ENCODE data around the gene TMEM97.

Gene TMEM97

DNA sequence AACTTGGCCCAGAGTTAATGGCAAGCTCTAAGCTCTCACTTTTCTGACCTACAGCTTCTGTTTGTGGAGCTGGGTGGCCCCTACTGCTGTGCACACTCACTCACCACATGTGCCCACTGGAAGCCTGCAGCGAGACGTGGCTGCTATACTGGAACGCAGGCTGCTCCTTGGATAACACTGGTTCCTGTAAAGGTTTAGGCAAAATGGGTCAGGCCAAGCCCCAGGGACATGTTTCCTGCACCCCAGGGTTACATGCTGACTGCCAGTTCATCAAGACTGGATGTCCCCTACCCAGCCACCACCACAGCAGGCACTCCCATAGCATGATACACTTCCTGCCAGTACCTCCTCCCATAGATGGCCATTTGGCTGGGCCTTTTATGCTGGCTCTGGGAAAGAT is 30.0 kb downstream of the TMEM97 start:
- H3K4me3 ChIP-seq (ENCODE audit: low read depth, low read length) = no peak overlapping the region
- TF ChIP-seq, protein P1, sequence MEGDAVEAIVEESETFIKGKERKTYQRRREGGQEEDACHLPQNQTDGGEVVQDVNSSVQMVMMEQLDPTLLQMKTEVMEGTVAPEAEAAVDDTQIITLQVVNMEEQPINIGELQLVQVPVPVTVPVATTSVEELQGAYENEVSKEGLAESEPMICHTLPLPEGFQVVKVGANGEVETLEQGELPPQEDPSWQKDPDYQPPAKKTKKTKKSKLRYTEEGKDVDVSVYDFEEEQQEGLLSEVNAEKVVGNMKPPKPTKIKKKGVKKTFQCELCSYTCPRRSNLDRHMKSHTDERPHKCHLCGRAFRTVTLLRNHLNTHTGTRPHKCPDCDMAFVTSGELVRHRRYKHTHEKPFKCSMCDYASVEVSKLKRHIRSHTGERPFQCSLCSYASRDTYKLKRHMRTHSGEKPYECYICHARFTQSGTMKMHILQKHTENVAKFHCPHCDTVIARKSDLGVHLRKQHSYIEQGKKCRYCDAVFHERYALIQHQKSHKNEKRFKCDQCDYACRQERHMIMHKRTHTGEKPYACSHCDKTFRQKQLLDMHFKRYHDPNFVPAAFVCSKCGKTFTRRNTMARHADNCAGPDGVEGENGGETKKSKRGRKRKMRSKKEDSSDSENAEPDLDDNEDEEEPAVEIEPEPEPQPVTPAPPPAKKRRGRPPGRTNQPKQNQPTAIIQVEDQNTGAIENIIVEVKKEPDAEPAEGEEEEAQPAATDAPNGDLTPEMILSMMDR (IDR thresholded peaks at IDR 0.05; ENCODE audit: insufficient read depth, low read length, missing control alignments) = no peak
- CTCF ChIA-PET = interaction anchor here (1.4 to 1.6 kb wide), 2 partner anchors 115 to 117 kb away, joined by 4 to 5 read pairs; no protein-coding TSS in a partner anchor
- POLR2A ChIA-PET = interaction anchor here (3.2 kb wide), 1 partner anchor 8 kb away, joined by 20 read pairs; the partner anchor contains the start of gene POLDIP2
- DNase-seq (ENCODE audit: low read depth, low spot score) = no peak

DNA sequence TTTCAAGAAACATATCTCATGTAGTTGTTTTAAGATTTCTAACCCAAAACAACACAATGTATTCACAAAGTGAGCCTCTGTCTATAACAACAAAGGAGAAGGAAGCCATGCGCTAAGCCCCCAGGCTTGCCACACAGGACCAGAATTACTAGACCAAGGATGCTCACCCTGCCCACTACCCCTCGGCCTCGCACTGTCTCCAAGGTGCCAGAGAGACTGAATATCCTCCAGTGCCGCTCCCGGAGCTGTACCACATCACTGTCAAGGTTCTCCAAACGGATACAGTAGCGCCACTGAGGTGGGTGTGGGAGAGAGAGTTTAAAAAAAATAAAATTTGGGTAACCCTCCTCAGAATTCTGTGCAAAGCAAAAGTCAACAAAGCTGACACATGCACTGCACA is 31.3 kb downstream of the TMEM97 start:
- ChIA-PET POLR2A (no interaction called here), CTCF (interaction anchor here (0.6 to 1.6 kb wide), 4 partner anchors 9 to 117 kb away, joined by 3 to 5 read pairs (median 3); partner anchors contain the start of genes IFT20 and TNFAIP1)
- no peak for DNase-seq (ENCODE audit: low read depth, low spot score)
- H3K4me3 ChIP-seq (ENCODE audit: low read depth, low read length) = no peak overlapping the region
- TF ChIP-seq, protein P1 (IDR thresholded peaks at IDR 0.05; ENCODE audit: insufficient read depth, low read length, missing control alignments) = no peak

DNA sequence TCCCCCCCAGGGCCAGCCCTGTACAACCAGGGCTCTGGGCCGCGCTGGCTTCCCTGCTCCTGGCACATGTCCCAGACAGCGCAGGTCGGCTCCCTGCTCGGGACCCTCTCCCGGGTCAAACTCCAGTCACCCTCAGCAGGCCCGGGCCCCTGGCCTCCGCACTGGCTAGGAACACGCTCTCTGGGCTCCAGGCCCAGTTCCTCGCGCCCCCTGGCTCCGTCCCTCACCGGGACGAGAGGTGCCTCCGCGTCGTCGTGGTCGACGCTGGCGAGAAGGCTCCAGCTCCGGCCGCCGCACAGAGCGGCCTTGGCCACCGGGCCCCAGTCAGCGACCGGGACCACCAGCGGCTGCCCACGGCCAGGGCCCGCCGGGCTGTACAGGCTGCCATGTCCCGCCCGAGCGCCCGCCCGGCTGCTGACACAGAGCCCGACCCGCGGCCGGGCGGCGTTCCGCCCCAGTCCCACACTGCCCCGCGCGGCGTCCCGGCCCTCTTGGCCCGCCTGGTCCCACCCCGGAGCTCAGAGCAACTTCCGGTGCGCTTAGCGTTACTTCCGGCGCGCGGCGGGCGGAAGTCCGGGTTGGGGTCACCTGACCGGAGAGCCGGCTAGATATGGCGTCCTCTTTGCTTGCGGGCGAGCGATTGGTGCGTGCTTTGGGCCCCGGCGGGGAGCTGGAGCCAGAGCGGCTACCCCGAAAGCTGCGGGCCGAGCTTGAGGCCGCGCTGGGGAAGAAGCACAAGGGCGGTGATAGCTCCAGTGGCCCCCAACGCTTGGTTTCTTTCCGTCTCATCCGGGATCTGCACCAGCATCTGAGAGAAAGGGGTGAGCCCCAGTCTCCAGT is 38.3 kb downstream of the TMEM97 start, which contains the start of gene POLDIP2:
Gene POLDIP2 (minus strand): TSS at position 467 of the 840 bp plus-strand sequence. CDS start 79 bp downstream, at position 388.
- DNase-seq (ENCODE audit: low read depth, low spot score) = peak; percentile 51
- H3K4me3 ChIP-seq (ENCODE audit: low read depth, low read length) = peak within 1 kb of the TSS; percentile 95
- POLR2A ChIA-PET = interaction anchor here (0.5 to 1.9 kb wide), 9 partner anchors 9 to 880 kb away, joined by 3 to 26 read pairs (median 9); partner anchors contain the start of genes IFT20, SARM1, TNFAIP1 and VTN
- CTCF ChIA-PET = interaction anchor here (0.8 to 3.4 kb wide), 10 partner anchors 9 to 552 kb away, joined by 3 to 20 read pairs (median 4); partner anchors contain the start of genes IFT20 and TNFAIP1
- TF ChIP-seq, protein P1 (IDR thresholded peaks at IDR 0.05; ENCODE audit: insufficient read depth, low read length, missing control alignments) = no peak

DNA sequence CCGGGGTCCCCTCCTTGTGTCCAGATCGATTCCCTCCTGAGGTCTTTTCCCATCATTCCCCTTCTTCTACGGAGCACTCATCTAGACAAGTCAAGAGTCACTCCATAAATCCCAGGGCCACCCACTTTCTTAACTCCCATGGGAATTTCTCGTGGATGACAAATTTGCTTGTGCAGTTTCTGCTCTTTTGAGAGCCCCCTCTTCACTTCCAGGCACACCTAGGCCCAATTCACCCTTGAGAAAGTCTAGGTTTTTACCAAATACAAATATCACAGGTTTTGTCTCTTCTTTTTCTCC is 38.8 kb downstream of the TMEM97 start:
- ChIA-PET POLR2A (interaction anchor here (0.5 to 1.9 kb wide), 8 partner anchors 9 to 880 kb away, joined by 3 to 26 read pairs (median 12); partner anchors contain the start of genes IFT20, SARM1, TNFAIP1 and VTN), CTCF (interaction anchor here (1.4 to 3.4 kb wide), 5 partner anchors 9 to 59 kb away, joined by 4 to 20 read pairs (median 5); partner anchors contain the start of genes IFT20 and TNFAIP1)
- TF ChIP-seq, protein P1 (IDR thresholded peaks at IDR 0.05; ENCODE audit: insufficient read depth, low read length, missing control alignments) = no peak
- no peak for DNase-seq (ENCODE audit: low read depth, low spot score)
- H3K4me3 ChIP-seq (ENCODE audit: low read depth, low read length) = peak overlapping the region; percentile 95

DNA sequence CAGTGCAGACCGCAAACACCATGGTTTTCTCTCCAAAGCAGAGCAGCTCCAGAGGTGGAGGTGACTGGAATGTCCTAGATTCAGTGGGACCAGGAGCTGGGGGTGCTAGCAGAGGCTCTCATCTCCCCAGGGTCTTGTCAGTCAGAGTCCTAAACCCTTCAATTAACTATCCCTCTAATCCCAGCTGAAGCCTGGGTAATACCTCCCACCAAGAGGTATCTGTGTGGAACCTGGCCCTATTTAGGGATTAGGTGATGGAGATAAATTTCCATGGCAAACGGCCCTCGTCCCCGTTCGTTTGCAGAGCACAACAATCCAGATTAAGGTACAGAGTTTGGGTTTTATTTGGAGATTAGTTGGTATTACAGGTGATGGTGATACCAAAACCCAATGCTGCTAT is 44.2 kb downstream of the TMEM97 start:
- DNase-seq (ENCODE audit: low read depth, low spot score) = no peak
- ChIA-PET CTCF (no interaction called here), POLR2A (no interaction called here)
- H3K4me3 ChIP-seq (ENCODE audit: low read depth, low read length) = no peak overlapping the region
- TF ChIP-seq, protein P1 (IDR thresholded peaks at IDR 0.05; ENCODE audit: insufficient read depth, low read length, missing control alignments) = no peak
